ENCODE data around the gene STK32A. TPM values are rescaled to one million over a fixed set of nuclear protein-coding genes. Genes with fewer than 3 reads are reported as not detected.

STK32A gene
- total and polyA plus RNA-seq, 2 donors (not counting 1 experiment from before 2014, with no cell fraction given): not detected

GRCh38 chr5:147436596-147436995 lies 201.8 kb downstream of the STK32A start:
- WGBS (ENCODE audit: insufficient coverage): 44% methylated on average over 2 of the region's 3 CpGs
- Histone ChIP-seq H3K9me3 (ENCODE audit: control extremely low read depth in 1 of 3, control insufficient read depth in 2 of 3, insufficient read depth in 1 of 3, low read length in 2 of 3) (no peaks in the 10 kb centered on the region), H3K4me3 (ENCODE audit: control extremely low read depth in 1 of 5, extremely low read depth in 1 of 5, insufficient read depth in 1 of 5, low read depth in 2 of 5, low read length in 4 of 5) (no peak overlapping the region), H3K4me2 (replicated peaks; ENCODE audit: low read depth, low read length, poor library complexity, severe bottlenecking) (no peak overlapping the region), H3K9ac (ENCODE audit: low read length) (no peak overlapping the region), H4K20me1 (ENCODE audit: control insufficient read depth, insufficient read depth, low read length, poor library complexity, severe bottlenecking) (no peaks in the 10 kb centered on the region), H3K27ac (ENCODE audit: low read length in 2 of 2) (no peak overlapping the region), H3K36me3 (replicated peaks in 1 of 2; ENCODE audit: control extremely low read depth in 1 of 2, control insufficient read depth in 1 of 2, extremely low read depth in 1 of 2, insufficient read depth in 2 of 2, low read length in 1 of 2) (no peaks in the 10 kb centered on the region), H3K4me1 (ENCODE audit: control insufficient read depth in 2 of 2, insufficient read depth in 2 of 2, low read length in 2 of 2) (no peaks in the 10 kb centered on the region), H2AFZ (ENCODE audit: insufficient read depth, low read depth, low read length, poor library complexity, severe bottlenecking) (no peak overlapping the region), H3K79me2 (ENCODE audit: control insufficient read depth, insufficient read depth, low read length) (no peaks in the 10 kb centered on the region), H3K27me3 (replicated peaks in 1 of 4; ENCODE audit: control extremely low read depth in 1 of 4, control insufficient read depth in 3 of 4, insufficient read depth in 4 of 4, low read length in 3 of 4) (no peaks in the 10 kb centered on the region)
- no peaks in the 10 kb centered on the region for H3K4me1 Mint-ChIP-seq
- POLR2A ChIA-PET: no interaction called here
- H3K27me3 Mint-ChIP-seq: no peaks in the 10 kb centered on the region
- no peak for ATAC-seq (ENCODE audit: low read depth)
- H3K4me3 Mint-ChIP-seq: no peak overlapping the region
- no peaks in the 10 kb centered on the region for H3K9me3 Mint-ChIP-seq (ENCODE audit: insufficient read depth)
- DNase-seq: no peak
- intact Hi-C loops (cut with micrococcal nuclease): no loop called here
- H3K27ac Mint-ChIP-seq: no peak overlapping the region
- TF ChIP-seq EZH2 (IDR thresholded peaks at IDR 0.05; ENCODE audit: borderline replicate concordance, insufficient read depth, low read depth, low read length, poor library complexity, severe bottlenecking): no peak
- TF ChIP-seq, protein P1, sequence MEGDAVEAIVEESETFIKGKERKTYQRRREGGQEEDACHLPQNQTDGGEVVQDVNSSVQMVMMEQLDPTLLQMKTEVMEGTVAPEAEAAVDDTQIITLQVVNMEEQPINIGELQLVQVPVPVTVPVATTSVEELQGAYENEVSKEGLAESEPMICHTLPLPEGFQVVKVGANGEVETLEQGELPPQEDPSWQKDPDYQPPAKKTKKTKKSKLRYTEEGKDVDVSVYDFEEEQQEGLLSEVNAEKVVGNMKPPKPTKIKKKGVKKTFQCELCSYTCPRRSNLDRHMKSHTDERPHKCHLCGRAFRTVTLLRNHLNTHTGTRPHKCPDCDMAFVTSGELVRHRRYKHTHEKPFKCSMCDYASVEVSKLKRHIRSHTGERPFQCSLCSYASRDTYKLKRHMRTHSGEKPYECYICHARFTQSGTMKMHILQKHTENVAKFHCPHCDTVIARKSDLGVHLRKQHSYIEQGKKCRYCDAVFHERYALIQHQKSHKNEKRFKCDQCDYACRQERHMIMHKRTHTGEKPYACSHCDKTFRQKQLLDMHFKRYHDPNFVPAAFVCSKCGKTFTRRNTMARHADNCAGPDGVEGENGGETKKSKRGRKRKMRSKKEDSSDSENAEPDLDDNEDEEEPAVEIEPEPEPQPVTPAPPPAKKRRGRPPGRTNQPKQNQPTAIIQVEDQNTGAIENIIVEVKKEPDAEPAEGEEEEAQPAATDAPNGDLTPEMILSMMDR (IDR thresholded peaks at IDR 0.05): no peak
- CTCF ChIA-PET: interaction anchor here (0.9 kb wide), 1 partner anchor 16 kb away, joined by 3 read pairs; no protein-coding TSS in a partner anchor

- Histone ChIP-seq H3K36me3 (replicated peaks in 1 of 2; ENCODE audit: control extremely low read depth in 1 of 2, control insufficient read depth in 1 of 2, extremely low read depth in 1 of 2, insufficient read depth in 2 of 2, low read length in 1 of 2) (no peaks in the 10 kb centered on the region), H4K20me1 (ENCODE audit: control insufficient read depth, insufficient read depth, low read length, poor library complexity, severe bottlenecking) (no peaks in the 10 kb centered on the region), H3K9me3 (ENCODE audit: control extremely low read depth in 1 of 3, control insufficient read depth in 2 of 3, insufficient read depth in 1 of 3, low read length in 2 of 3) (no peaks in the 10 kb centered on the region), H3K4me1 (ENCODE audit: control insufficient read depth in 2 of 2, insufficient read depth in 2 of 2, low read length in 2 of 2) (no peaks in the 10 kb centered on the region), H2AFZ (ENCODE audit: insufficient read depth, low read depth, low read length, poor library complexity, severe bottlenecking) (no peak overlapping the region), H3K27me3 (replicated peaks in 1 of 4; ENCODE audit: control extremely low read depth in 1 of 4, control insufficient read depth in 3 of 4, insufficient read depth in 4 of 4, low read length in 3 of 4) (no peaks in the 10 kb centered on the region), H3K4me3 (ENCODE audit: control extremely low read depth in 1 of 5, extremely low read depth in 1 of 5, insufficient read depth in 1 of 5, low read depth in 2 of 5, low read length in 4 of 5) (no peak overlapping the region), H3K4me2 (replicated peaks; ENCODE audit: low read depth, low read length, poor library complexity, severe bottlenecking) (no peak overlapping the region), H3K79me2 (ENCODE audit: control insufficient read depth, insufficient read depth, low read length) (no peaks in the 10 kb centered on the region), H3K27ac (ENCODE audit: low read length in 2 of 2) (no peak overlapping the region), H3K9ac (ENCODE audit: low read length) (no peak overlapping the region)
- Mint-ChIP-seq H3K27ac (no peak overlapping the region), H3K4me3 (no peak overlapping the region), H3K4me1 (no peaks in the 10 kb centered on the region), H3K27me3 (no peaks in the 10 kb centered on the region), H3K9me3 (ENCODE audit: insufficient read depth) (no peaks in the 10 kb centered on the region)
- intact Hi-C loops (cut with micrococcal nuclease): no loop called here
- CTCF ChIA-PET: interaction anchor here (0.9 kb wide), 1 partner anchor 16 kb away, joined by 3 read pairs; no protein-coding TSS in a partner anchor
- POLR2A ChIA-PET: no interaction called here
- DNase-seq (no peak), ATAC-seq (ENCODE audit: low read depth) (no peak)
- no peak for TF ChIP-seq EZH2 (IDR thresholded peaks at IDR 0.05; ENCODE audit: borderline replicate concordance, insufficient read depth, low read depth, low read length, poor library complexity, severe bottlenecking)
- TF ChIP-seq, protein P1 (IDR thresholded peaks at IDR 0.05): no peak
- WGBS (ENCODE audit: insufficient coverage): 60% methylated on average over 6 of the region's 6 CpGs
These were observed 202.4 kb downstream of the STK32A start for GRCh38 chr5:147437161-147437596.

Small RNA genes within 50 kb of the gene (small RNA-seq; reads per million reads assigned to genes)
- gene AC011373.1 (ENCODE audit: insufficient read length, low read depth, low replicate concordance): not detected
